ENCODE results near the gene KCNK1. TPM values are rescaled to one million over a fixed set of nuclear protein-coding genes. Genes with fewer than 3 reads are reported as not detected.

Gene KCNK1
- total and polyA plus RNA-seq, 4 donors: 2.5 to 12.3 (median 4.5) TPM

DNA sequence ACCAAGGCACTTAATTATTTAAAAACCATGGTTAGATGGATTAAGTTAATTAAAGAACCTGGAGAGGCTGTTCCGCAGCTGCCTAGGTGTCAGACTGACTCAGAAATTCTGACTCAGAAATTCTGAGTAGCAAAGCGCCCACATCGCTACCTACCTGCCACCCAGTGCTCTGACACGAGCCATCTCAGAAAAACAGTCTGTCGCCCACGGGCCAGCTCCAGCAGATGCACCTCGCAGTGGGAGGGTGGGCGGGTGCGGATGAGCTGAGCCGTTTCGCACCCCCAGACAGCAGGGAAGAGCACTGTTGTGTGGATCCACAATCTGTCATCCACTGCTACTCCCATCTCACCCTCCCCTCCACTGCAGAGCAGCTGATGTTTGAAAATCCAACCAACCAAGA lies 13.5 kb downstream of the KCNK1 start:
- DNase-seq (ENCODE audit: low spot score): no peak
- TF ChIP-seq NR2F2 (IDR thresholded peaks at IDR 0.05): no peak
- TF ChIP-seq, protein P1, sequence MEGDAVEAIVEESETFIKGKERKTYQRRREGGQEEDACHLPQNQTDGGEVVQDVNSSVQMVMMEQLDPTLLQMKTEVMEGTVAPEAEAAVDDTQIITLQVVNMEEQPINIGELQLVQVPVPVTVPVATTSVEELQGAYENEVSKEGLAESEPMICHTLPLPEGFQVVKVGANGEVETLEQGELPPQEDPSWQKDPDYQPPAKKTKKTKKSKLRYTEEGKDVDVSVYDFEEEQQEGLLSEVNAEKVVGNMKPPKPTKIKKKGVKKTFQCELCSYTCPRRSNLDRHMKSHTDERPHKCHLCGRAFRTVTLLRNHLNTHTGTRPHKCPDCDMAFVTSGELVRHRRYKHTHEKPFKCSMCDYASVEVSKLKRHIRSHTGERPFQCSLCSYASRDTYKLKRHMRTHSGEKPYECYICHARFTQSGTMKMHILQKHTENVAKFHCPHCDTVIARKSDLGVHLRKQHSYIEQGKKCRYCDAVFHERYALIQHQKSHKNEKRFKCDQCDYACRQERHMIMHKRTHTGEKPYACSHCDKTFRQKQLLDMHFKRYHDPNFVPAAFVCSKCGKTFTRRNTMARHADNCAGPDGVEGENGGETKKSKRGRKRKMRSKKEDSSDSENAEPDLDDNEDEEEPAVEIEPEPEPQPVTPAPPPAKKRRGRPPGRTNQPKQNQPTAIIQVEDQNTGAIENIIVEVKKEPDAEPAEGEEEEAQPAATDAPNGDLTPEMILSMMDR (IDR thresholded peaks at IDR 0.05; ENCODE audit: low read depth, low read length, missing input control): no peak
- Histone ChIP-seq H3K4me1 (ENCODE audit: control insufficient read depth in 4 of 4, insufficient read depth in 4 of 4, low read length in 3 of 4) (no peaks in the 10 kb centered on the region), H3K27ac (ENCODE audit: low read depth in 1 of 2, low read length in 2 of 2) (no peak overlapping the region), H3K36me3 (ENCODE audit: control insufficient read depth in 4 of 4, insufficient read depth in 3 of 4, low read depth in 1 of 4, low read length in 3 of 4) (no peaks in the 10 kb centered on the region), H3K4me3 (ENCODE audit: low read depth in 1 of 3, low read length in 3 of 3) (no peak overlapping the region), H3K9ac (ENCODE audit: low read depth in 1 of 2, low read length in 2 of 2) (no peak overlapping the region), H3K9me3 (ENCODE audit: control insufficient read depth in 4 of 4, low read length in 3 of 4) (no peaks in the 10 kb centered on the region), H3K27me3 (ENCODE audit: control insufficient read depth in 4 of 4, insufficient read depth in 4 of 4, low read length in 3 of 4) (no peaks in the 10 kb centered on the region)
- WGBS: 92% methylated on average over 11 of the region's 11 CpGs

DNA sequence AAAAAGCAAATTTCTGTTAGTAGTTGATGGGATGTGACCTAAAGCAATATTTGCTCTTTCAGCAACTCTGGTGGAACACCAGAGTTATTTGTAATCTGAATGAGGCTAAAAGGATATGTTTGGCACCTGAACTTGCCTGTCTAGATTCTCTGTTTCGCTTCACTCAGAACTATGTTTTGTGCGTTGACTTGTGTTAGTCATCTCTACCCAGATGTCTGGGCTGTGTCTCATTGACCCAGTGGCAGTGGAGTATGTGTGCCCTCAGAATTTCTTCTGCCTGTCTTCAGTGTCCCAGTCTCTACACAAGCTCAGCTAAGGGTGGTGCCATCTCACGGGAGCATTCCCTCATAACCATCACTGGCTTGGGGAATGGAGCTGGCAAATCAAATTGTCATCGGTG lies 13.9 kb downstream of the KCNK1 start:
- H3K4me3 ChIP-seq (ENCODE audit: low read depth in 1 of 3, low read length in 3 of 3): no peak overlapping the region
- TF ChIP-seq FOXA1 (IDR thresholded peaks at IDR 0.05): no peak
- TF ChIP-seq, protein P2, sequence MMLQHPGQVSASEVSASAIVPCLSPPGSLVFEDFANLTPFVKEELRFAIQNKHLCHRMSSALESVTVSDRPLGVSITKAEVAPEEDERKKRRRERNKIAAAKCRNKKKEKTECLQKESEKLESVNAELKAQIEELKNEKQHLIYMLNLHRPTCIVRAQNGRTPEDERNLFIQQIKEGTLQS (IDR thresholded peaks at IDR 0.05): no peak
- TF ChIP-seq, protein P3, sequence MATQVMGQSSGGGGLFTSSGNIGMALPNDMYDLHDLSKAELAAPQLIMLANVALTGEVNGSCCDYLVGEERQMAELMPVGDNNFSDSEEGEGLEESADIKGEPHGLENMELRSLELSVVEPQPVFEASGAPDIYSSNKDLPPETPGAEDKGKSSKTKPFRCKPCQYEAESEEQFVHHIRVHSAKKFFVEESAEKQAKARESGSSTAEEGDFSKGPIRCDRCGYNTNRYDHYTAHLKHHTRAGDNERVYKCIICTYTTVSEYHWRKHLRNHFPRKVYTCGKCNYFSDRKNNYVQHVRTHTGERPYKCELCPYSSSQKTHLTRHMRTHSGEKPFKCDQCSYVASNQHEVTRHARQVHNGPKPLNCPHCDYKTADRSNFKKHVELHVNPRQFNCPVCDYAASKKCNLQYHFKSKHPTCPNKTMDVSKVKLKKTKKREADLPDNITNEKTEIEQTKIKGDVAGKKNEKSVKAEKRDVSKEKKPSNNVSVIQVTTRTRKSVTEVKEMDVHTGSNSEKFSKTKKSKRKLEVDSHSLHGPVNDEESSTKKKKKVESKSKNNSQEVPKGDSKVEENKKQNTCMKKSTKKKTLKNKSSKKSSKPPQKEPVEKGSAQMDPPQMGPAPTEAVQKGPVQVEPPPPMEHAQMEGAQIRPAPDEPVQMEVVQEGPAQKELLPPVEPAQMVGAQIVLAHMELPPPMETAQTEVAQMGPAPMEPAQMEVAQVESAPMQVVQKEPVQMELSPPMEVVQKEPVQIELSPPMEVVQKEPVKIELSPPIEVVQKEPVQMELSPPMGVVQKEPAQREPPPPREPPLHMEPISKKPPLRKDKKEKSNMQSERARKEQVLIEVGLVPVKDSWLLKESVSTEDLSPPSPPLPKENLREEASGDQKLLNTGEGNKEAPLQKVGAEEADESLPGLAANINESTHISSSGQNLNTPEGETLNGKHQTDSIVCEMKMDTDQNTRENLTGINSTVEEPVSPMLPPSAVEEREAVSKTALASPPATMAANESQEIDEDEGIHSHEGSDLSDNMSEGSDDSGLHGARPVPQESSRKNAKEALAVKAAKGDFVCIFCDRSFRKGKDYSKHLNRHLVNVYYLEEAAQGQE (IDR thresholded peaks at IDR 0.05): no peak
- TF ChIP-seq, protein P4, sequence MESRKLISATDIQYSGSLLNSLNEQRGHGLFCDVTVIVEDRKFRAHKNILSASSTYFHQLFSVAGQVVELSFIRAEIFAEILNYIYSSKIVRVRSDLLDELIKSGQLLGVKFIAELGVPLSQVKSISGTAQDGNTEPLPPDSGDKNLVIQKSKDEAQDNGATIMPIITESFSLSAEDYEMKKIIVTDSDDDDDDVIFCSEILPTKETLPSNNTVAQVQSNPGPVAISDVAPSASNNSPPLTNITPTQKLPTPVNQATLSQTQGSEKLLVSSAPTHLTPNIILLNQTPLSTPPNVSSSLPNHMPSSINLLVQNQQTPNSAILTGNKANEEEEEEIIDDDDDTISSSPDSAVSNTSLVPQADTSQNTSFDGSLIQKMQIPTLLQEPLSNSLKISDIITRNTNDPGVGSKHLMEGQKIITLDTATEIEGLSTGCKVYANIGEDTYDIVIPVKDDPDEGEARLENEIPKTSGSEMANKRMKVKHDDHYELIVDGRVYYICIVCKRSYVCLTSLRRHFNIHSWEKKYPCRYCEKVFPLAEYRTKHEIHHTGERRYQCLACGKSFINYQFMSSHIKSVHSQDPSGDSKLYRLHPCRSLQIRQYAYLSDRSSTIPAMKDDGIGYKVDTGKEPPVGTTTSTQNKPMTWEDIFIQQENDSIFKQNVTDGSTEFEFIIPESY (IDR thresholded peaks at IDR 0.05): no peak
- TF ChIP-seq, protein P5, sequence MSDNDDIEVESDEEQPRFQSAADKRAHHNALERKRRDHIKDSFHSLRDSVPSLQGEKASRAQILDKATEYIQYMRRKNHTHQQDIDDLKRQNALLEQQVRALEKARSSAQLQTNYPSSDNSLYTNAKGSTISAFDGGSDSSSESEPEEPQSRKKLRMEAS (IDR thresholded peaks at IDR 0.05): no peak
- TF ChIP-seq JUND (IDR thresholded peaks at IDR 0.05): no peak
- TF ChIP-seq RAD21 (IDR thresholded peaks at IDR 0.05): no peak
- TF ChIP-seq NR2F2 (IDR thresholded peaks at IDR 0.05): no peak
- TF ChIP-seq HNF4G (IDR thresholded peaks at IDR 0.05): no peak
- TF ChIP-seq EGR1 (IDR thresholded peaks at IDR 0.05; ENCODE audit: low read depth in 2 of 2): no peak
- no peak for TF ChIP-seq SP1 (IDR thresholded peaks at IDR 0.05)
- 97% methylated on average over 4 of the region's 4 CpGs for WGBS

More for the DNA sequence above, 13.9 kb downstream of the KCNK1 start:
- H3K4me1 ChIP-seq (ENCODE audit: control insufficient read depth in 4 of 4, insufficient read depth in 4 of 4, low read length in 3 of 4): no peaks in the 10 kb centered on the region
- H3K27me3 ChIP-seq (ENCODE audit: control insufficient read depth in 4 of 4, insufficient read depth in 4 of 4, low read length in 3 of 4): no peaks in the 10 kb centered on the region
- no peak overlapping the region for H3K9ac ChIP-seq (ENCODE audit: low read depth in 1 of 2, low read length in 2 of 2)
- no peaks in the 10 kb centered on the region for H3K36me3 ChIP-seq (ENCODE audit: control insufficient read depth in 4 of 4, insufficient read depth in 3 of 4, low read depth in 1 of 4, low read length in 3 of 4)
- DNase-seq (ENCODE audit: low spot score): no peak
- H3K9me3 ChIP-seq (ENCODE audit: control insufficient read depth in 4 of 4, low read length in 3 of 4): no peaks in the 10 kb centered on the region
- H3K27ac ChIP-seq (ENCODE audit: low read depth in 1 of 2, low read length in 2 of 2): no peak overlapping the region

Measured in liver (tissue), 9 donors.